Osteocyte (in vitro differentiated cells): Measurements from ENCODE around the gene NRCAM. TPM values are rescaled to one million over a fixed set of nuclear protein-coding genes. Genes with fewer than 3 reads are reported as not detected.
"Not testable (repeated sequence)": the region's sequence is repeated elsewhere in the genome, so short reads cannot be mapped to it uniquely, and the experiment has no call there.

ENCODE experiments used
- DNase-seq: peaks from one replicate; pipeline ENCODE4 v3.0.0; 2021; ENCODE audit warnings: mixed read lengths; ENCODE audit not compliant: unreplicated experiment; ENCODE audit errors: extremely low spot score
- H3K27ac Mint-ChIP-seq: one replicate; pipeline ENCODE4 v1.8.0; 2021; ENCODE audit warnings: mild to moderate bottlenecking, mixed read lengths; ENCODE audit not compliant: unreplicated experiment
- H3K27me3 Mint-ChIP-seq: one replicate; pipeline ENCODE4 v1.8.0; 2021; ENCODE audit warnings: mixed read lengths; ENCODE audit not compliant: unreplicated experiment
- H3K36me3 Mint-ChIP-seq: one replicate; pipeline ENCODE4 v1.8.0; 2021; ENCODE audit warnings: mixed read lengths; ENCODE audit not compliant: unreplicated experiment
- H3K4me1 Mint-ChIP-seq: one replicate; pipeline ENCODE4 v1.8.0; 2021; ENCODE audit warnings: mixed read lengths; ENCODE audit not compliant: unreplicated experiment
- H3K4me3 Mint-ChIP-seq: one replicate; pipeline ENCODE4 v1.8.0; 2021; ENCODE audit warnings: mild to moderate bottlenecking, moderate library complexity, mixed read lengths; ENCODE audit not compliant: unreplicated experiment
- H3K9me3 Mint-ChIP-seq: one replicate; pipeline ENCODE4 v1.8.0; 2021; ENCODE audit warnings: mixed read lengths; ENCODE audit not compliant: unreplicated experiment
- total RNA-seq: library from RNA; stranded (reverse); gene quantifications from 2 replicates; pipeline ENCODE4 v1.2.1, GENCODE V29; 2021
- TF ChIP-seq, protein P1 (sequence below): fragments of 200-600 bp; sonication (generic); IDR thresholded peaks from 2 replicates; pipeline ENCODE4 v1.5.0; 2021; ENCODE audit warnings: antibody characterized with exemption, mild to moderate bottlenecking, moderate library complexity

The NRCAM gene
- total RNA-seq, 1 donor from 2014 or later: 81.8 TPM

DNA sequence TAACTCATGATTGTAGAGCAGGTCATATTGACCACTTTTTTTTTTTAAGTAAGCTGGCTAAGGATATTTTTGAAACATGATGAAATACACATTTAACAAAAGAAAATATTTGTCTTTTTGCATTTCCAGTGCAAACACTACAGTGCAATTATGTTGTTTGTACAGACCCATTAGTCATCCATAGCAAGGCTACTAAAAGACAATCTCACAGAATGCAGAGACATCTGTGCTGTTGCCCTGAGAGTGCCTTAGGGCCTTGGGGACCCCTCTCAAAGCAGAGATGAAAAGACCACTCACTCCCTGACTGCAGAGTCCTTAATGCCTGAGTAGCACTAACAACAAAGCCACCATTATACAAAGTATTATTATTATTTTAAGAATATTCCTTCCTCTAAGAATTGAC, 104.5 kb downstream of the NRCAM start:
- H3K9me3 Mint-ChIP-seq: peaks cover 11% of the 10 kb centered on the region
- H3K27me3 Mint-ChIP-seq: no peaks in the 10 kb centered on the region
- H3K27ac Mint-ChIP-seq: peak overlapping the region; percentile 51
- H3K4me1 Mint-ChIP-seq: peaks cover 37% of the 10 kb centered on the region
- peaks cover 3% of the 10 kb centered on the region for H3K36me3 Mint-ChIP-seq
- no peak overlapping the region for H3K4me3 Mint-ChIP-seq
- DNase-seq: no peak
- TF ChIP-seq, protein P1, sequence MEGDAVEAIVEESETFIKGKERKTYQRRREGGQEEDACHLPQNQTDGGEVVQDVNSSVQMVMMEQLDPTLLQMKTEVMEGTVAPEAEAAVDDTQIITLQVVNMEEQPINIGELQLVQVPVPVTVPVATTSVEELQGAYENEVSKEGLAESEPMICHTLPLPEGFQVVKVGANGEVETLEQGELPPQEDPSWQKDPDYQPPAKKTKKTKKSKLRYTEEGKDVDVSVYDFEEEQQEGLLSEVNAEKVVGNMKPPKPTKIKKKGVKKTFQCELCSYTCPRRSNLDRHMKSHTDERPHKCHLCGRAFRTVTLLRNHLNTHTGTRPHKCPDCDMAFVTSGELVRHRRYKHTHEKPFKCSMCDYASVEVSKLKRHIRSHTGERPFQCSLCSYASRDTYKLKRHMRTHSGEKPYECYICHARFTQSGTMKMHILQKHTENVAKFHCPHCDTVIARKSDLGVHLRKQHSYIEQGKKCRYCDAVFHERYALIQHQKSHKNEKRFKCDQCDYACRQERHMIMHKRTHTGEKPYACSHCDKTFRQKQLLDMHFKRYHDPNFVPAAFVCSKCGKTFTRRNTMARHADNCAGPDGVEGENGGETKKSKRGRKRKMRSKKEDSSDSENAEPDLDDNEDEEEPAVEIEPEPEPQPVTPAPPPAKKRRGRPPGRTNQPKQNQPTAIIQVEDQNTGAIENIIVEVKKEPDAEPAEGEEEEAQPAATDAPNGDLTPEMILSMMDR: no peak

DNA sequence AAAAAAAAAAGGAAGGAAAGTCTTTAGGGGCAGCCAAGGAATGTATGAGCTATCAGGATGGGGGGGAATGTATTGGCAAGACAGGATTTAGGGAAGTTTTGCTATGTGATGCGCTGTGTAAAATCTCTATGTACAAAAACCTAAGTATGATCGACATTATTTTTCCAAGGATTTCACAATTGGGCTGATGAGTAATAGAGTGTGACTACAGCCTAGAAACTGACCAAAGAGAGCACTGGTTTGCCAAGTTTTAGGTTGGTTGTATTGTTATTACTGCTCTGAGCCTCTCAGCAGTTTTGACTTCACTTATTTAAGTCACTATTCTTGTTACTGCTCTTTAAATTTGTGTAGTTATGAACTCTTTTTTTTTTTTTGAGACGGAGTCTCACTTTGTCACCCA, 107.3 kb downstream of the NRCAM start:
- peaks cover 11% of the 10 kb centered on the region for H3K9me3 Mint-ChIP-seq
- TF ChIP-seq, protein P1: no peak
- H3K27me3 Mint-ChIP-seq: no peaks in the 10 kb centered on the region
- H3K4me1 Mint-ChIP-seq: peaks cover 37% of the 10 kb centered on the region
- peaks cover 3% of the 10 kb centered on the region for H3K36me3 Mint-ChIP-seq
- H3K27ac Mint-ChIP-seq: peak overlapping the region; percentile 66
- no peak overlapping the region for H3K4me3 Mint-ChIP-seq
- DNase-seq: no peak

DNA sequence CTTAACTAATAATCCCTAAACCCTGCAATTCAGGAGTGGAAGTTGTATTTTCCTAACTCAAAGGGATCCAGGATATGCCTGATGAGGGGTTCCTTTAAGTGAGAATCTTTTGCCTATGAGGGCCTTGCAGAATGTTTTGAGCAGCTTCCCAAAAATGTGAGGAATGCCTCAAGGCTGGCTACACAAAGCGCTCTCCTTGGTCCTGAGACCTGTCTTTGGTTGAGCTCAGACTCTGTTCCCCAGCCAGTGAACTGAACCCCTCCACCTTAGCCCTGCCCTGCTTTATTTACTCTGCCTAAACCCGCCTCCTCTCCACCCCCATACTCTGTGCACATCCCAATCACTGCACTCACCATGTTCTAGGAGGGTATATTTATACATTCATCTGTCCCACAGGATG, 108.6 kb downstream of the NRCAM start:
- no peak for DNase-seq
- Mint-ChIP-seq H3K27ac (no peak overlapping the region), H3K36me3 (peaks cover 3% of the 10 kb centered on the region), H3K27me3 (no peaks in the 10 kb centered on the region), H3K9me3 (peaks cover 11% of the 10 kb centered on the region), H3K4me3 (no peak overlapping the region), H3K4me1 (peaks cover 29% of the 10 kb centered on the region)
- TF ChIP-seq, protein P1: no peak

DNA sequence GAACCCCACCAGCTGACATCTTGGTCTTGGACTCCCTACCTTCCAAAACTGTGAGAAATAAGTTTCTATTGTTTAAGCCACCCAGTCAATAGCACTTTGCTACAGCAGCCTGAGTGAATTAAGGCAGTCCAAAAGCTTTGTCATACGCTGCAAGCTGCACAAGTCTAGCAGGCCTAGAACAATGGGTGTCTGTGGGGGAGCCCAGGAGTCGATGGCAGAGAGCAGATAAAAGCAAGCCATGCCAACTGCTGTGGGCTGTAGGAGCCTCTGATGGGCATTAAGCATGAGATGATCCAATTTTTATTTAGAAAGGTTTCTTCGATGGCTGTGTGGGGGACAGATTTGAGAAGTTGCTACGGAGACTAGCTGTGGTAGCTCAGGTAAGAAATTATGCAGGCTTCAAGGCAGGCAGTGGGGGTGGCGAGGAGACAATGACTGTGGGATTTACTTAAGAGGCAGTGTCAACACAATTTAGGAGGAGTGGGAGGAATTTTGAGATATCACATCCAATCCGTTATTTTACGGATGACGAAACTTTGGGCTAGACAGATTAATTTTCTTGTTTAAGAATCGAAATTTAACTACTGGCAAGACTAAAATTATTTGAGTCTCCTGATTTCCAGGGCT, 110.4 kb downstream of the NRCAM start:
- Mint-ChIP-seq H3K36me3 (peaks cover 3% of the 10 kb centered on the region), H3K9me3 (peaks cover 5% of the 10 kb centered on the region), H3K4me3 (no peak overlapping the region), H3K27ac (no peak overlapping the region), H3K4me1 (peaks cover 18% of the 10 kb centered on the region), H3K27me3 (no peaks in the 10 kb centered on the region)
- no peak for DNase-seq
- TF ChIP-seq, protein P1: no peak

DNA sequence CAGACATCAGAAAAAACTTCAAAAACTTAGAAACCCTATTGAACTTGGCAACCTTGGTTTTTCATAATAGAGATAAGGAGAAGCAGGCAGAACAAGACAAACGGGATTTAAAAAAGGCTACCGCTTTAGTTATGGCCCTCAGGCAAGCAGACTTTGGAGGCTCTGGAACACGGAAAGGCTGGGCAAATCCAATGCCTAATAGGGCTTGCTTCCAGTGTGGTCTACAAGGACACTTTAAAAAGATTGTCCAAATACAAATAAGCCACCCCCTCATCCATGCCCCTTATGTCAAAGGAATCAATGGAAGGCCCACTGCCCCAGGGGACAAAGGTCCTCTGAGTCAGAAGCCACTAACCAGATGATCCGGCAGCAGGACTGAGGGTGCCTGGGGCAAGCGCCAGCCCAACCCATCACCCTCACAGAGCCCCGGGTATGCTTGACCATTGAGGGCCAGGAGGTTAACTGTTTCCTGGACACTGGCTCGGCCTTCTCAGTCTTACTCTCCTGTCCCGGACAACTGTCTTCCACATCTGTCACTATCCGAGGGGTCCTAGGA, 115.3 kb downstream of the NRCAM start:
- Mint-ChIP-seq H3K4me3 (no peak overlapping the region), H3K27ac (no peak overlapping the region), H3K36me3 (no peaks in the 10 kb centered on the region), H3K27me3 (no peaks in the 10 kb centered on the region), H3K4me1 (peaks cover 12% of the 10 kb centered on the region), H3K9me3 (no peaks in the 10 kb centered on the region)
- TF ChIP-seq, protein P1: no peak
- no peak for DNase-seq

DNA sequence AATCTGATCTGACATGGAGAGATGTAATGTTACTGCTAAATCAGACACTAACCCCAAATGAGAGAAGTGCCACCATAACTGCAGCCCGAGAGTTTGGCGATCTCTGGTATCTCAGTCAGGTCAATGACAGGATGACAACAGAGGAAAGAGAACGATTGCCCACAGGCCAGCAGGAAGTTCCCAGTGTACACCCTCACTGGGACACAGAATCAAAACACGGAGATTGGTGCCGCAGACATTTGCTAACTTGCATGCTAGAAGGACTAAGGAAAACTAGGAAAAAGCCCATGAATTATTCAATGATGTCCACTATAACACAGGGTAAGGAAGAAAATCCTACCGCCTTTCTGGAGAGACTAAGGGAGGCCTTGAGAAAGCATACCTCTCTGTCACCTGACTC, 115.8 kb downstream of the NRCAM start:
- not testable (repeated sequence) for DNase-seq, H3K27ac Mint-ChIP-seq, H3K4me3 Mint-ChIP-seq, H3K27me3 Mint-ChIP-seq, H3K36me3 Mint-ChIP-seq, H3K9me3 Mint-ChIP-seq
- H3K4me1 Mint-ChIP-seq: peaks cover 18% of the 10 kb centered on the region
